Measurements from ENCODE around the gene MTG2. TPM values are rescaled to one million over a fixed set of nuclear protein-coding genes. Genes with fewer than 3 reads are reported as not detected.
A peak's percentile ranks its signal among the peaks of the same experiment; 100 is the strongest.

The MTG2 gene
- total and polyA plus RNA-seq, 2 experiments from 2014 or later = 20.4 to 32.9 TPM

GRCh38 chr20:62161347-62161746, 21.5 kb upstream of the MTG2 start:
- H3K27me3 ChIP-seq = no peaks in the 10 kb centered on the region
- no peaks in the 10 kb centered on the region for H3K9me3 ChIP-seq (ENCODE audit: low read depth)
- no peak overlapping the region for H3K4me3 ChIP-seq
- TF ChIP-seq CTCF (IDR thresholded peaks at IDR 0.05; ENCODE audit: low read depth, low read length) = no peak
- H3K27ac ChIP-seq = no peak overlapping the region
- peaks cover 34% of the 10 kb centered on the region for H3K36me3 ChIP-seq
- peaks cover 7% of the 10 kb centered on the region for H3K4me1 ChIP-seq (ENCODE audit: low read depth)
- peak in 1 of 2 donors; percentile 89 for DNase-seq (ENCODE audit: low read depth in 1 of 2, low spot score in 1 of 2)

DNA sequence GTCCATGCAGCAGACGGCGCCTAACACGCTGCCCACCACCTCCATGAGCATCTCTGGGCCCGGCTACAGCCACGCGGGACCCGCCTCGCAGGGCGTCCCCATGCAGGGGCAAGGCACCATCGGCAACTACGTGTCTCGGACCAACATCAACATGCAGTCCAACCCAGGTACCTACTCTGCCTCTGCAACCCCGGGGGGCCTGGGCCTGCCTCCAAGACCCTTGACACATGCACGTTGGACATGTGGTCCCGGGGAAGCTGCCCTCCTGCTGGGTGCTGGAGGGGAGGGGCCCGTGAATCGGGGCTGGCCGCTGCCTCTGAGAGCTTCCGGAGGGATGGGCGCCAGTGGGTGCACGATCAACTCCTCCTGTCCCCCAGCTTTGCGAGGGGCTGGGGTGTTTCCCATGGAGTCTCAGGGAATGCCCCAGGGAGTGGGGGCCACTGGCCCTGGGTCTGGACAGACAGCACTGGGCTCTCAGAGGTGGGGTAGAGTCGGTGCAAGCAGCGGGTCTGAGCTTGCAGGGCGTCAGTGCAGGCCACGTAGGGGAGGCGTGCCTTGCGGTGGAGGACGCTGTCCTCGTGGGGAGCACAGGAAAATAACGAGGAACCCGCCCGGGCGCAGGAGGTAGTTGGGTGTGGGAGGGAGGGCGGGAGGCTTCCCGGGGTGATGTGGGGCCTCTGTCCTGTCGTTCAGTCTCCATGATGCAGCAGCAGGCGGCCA, 19.9 kb upstream of the MTG2 start:
- no peaks in the 10 kb centered on the region for H3K4me1 ChIP-seq (ENCODE audit: low read depth)
- no peak overlapping the region for H3K4me3 ChIP-seq
- H3K36me3 ChIP-seq = peaks cover 35% of the 10 kb centered on the region
- H3K27me3 ChIP-seq = no peaks in the 10 kb centered on the region
- DNase-seq (ENCODE audit: low read depth in 1 of 2, low spot score in 1 of 2) = no peak
- no peaks in the 10 kb centered on the region for H3K9me3 ChIP-seq (ENCODE audit: low read depth)
- H3K27ac ChIP-seq = no peak overlapping the region
- no peak for TF ChIP-seq CTCF (IDR thresholded peaks at IDR 0.05; ENCODE audit: low read depth, low read length)

- H3K4me1 ChIP-seq (ENCODE audit: low read depth) = no peaks in the 10 kb centered on the region
- H3K36me3 ChIP-seq = peaks cover 35% of the 10 kb centered on the region
- H3K27ac ChIP-seq = no peak overlapping the region
- H3K4me3 ChIP-seq = no peak overlapping the region
- H3K27me3 ChIP-seq = no peaks in the 10 kb centered on the region
- no peak for DNase-seq (ENCODE audit: low read depth in 1 of 2, low spot score in 1 of 2)
- TF ChIP-seq CTCF (IDR thresholded peaks at IDR 0.05; ENCODE audit: low read depth, low read length) = no peak
- no peaks in the 10 kb centered on the region for H3K9me3 ChIP-seq (ENCODE audit: low read depth)
These were observed 19.4 kb upstream of the MTG2 start for GRCh38 chr20:62163485-62163865.

DNA sequence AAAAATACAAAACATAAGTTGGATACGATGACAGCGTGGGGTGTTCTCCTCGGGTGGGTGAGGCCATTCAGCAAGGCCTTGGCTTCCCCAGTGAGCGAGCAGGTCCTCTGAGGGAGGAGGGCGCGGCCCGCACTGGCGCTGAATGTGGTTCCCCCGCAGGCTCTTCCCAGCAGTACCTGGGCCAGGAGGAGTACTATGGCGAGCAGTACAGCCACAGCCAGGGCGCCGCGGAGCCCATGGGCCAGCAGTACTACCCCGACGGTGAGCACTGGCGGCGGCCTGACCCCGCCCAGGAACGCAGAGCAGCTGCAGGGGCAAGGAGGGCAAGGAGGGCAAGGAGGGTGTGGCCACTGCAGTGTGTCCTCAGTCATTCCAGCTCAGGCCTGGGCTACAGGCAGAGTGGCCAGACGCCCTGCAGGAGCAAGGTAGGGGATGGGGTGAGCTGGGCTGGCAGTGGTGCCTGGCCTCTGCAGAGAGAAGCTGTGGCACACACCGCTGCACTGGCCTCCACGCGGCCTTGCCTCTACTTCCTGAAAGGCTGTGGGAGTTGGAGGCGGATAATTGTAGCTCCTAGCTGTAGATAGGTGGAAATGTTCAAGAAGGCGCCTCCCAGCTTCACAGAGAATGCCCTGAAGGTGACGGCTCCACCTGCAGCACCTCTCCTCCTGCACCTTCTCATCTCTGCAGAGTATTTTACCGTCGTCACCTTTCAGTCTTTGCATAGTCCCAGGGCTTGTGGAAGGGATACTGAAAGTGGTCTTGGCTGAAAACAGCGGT, 18.7 kb upstream of the MTG2 start:
- peaks cover 35% of the 10 kb centered on the region for H3K36me3 ChIP-seq
- no peak for DNase-seq (ENCODE audit: low read depth in 1 of 2, low spot score in 1 of 2)
- H3K4me3 ChIP-seq = no peak overlapping the region
- H3K9me3 ChIP-seq (ENCODE audit: low read depth) = no peaks in the 10 kb centered on the region
- no peaks in the 10 kb centered on the region for H3K4me1 ChIP-seq (ENCODE audit: low read depth)
- no peaks in the 10 kb centered on the region for H3K27me3 ChIP-seq
- no peak overlapping the region for H3K27ac ChIP-seq
- TF ChIP-seq CTCF (IDR thresholded peaks at IDR 0.05; ENCODE audit: low read depth, low read length) = no peak

DNA sequence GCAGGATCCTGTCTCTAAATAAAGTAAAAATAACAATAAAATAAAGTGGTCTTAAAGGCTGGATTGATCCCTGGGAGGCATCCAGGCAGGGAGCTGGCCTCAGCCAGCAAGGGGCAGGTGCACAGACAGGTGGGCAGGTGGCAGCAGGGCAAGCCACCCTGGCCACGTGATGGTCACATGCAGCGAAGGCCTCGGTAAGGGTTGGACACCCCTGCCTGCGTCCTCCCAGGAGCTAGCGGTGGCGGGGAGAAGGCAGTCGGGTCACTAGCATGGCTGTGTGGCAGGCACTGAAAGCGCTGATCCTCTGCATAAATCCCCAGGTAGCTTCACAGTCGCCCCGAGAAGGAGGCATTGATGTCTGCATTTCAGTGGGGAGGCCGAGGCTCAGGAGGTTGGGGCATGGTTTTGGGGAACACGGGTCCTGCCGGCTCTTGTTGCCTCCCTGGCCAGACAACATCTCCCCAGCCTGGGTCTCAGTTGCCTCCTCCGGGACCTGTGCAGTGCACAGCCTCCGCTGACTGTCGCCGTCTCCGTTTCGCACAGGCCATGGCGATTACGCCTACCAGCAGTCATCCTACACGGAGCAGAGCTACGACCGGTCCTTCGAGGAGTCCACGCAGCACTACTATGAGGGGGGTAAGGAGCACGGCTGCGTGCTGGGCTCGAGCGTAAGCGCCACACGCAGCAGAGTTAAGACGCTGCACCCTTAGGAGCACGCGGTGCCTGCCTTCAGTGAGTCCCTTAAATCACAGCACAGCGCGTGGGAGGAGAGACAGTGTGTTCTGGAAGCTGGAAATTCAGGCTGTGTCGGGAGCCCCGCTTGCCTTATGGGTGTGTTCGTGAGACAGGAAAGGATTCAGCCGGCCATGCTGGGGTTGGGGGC, 17.7 kb upstream of the MTG2 start:
- Histone ChIP-seq H3K36me3 (peaks cover 35% of the 10 kb centered on the region), H3K27ac (no peak overlapping the region), H3K27me3 (no peaks in the 10 kb centered on the region), H3K9me3 (ENCODE audit: low read depth) (no peaks in the 10 kb centered on the region), H3K4me1 (ENCODE audit: low read depth) (no peaks in the 10 kb centered on the region), H3K4me3 (no peak overlapping the region)
- no peak for TF ChIP-seq CTCF (IDR thresholded peaks at IDR 0.05; ENCODE audit: low read depth, low read length)
- no peak for DNase-seq (ENCODE audit: low read depth in 1 of 2, low spot score in 1 of 2)
